ENCODE data around the gene GPC5.
A peak's percentile ranks its signal among the peaks of the same experiment; 100 is the strongest.

DNA sequence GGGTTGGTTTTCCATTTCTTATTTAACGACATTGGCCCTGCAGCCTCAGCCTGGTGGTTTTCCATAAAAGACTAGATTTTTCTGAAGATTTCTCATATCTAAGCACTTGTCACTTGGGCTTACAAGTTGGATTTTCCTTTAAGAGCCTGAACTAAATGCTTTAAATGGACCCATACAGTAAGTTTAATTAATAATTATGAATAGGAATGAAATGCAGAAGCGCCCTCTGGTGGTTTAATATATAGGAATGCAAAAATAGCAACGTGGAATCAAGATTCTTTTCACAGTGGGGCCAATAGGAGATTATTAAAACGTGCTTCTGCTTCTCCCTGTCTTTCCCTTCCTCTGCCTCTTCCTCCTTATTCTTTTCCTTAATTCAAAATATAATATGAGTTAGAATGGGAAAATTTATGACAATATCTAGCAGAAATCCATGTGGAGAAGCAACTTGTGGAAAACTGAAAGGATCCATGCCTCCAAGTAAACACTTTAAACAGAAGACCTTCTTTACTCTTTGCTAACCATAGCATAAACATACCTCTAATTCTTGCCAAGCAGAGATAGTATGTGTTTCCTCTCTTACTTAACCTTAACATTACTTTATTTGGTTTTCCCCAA, 324.0 kb downstream of the GPC5 start:
- TF ChIP-seq, protein P1, sequence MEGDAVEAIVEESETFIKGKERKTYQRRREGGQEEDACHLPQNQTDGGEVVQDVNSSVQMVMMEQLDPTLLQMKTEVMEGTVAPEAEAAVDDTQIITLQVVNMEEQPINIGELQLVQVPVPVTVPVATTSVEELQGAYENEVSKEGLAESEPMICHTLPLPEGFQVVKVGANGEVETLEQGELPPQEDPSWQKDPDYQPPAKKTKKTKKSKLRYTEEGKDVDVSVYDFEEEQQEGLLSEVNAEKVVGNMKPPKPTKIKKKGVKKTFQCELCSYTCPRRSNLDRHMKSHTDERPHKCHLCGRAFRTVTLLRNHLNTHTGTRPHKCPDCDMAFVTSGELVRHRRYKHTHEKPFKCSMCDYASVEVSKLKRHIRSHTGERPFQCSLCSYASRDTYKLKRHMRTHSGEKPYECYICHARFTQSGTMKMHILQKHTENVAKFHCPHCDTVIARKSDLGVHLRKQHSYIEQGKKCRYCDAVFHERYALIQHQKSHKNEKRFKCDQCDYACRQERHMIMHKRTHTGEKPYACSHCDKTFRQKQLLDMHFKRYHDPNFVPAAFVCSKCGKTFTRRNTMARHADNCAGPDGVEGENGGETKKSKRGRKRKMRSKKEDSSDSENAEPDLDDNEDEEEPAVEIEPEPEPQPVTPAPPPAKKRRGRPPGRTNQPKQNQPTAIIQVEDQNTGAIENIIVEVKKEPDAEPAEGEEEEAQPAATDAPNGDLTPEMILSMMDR (IDR thresholded peaks at IDR 0.05; ENCODE audit: extremely low read depth in 1 of 2, insufficient read depth in 1 of 2, low read depth in 1 of 2, low read length in 2 of 2), result peak; percentile 21 to 31
- TF ChIP-seq POLR2AphosphoS5 (IDR thresholded peaks at IDR 0.05; ENCODE audit: insufficient read depth, low read depth, low read length), result no peak
- TF ChIP-seq POLR2A (IDR thresholded peaks at IDR 0.05; ENCODE audit: low read depth, low read length), result no peak
- no peak for TF ChIP-seq MYC (IDR thresholded peaks at IDR 0.05; ENCODE audit: low read depth, low read length)
- TF ChIP-seq EZH2 (IDR thresholded peaks at IDR 0.05; ENCODE audit: borderline replicate concordance, low read depth, low read length, severe bottlenecking), result no peak
- TF ChIP-seq, protein P2, sequence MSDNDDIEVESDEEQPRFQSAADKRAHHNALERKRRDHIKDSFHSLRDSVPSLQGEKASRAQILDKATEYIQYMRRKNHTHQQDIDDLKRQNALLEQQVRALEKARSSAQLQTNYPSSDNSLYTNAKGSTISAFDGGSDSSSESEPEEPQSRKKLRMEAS (IDR thresholded peaks at IDR 0.05; ENCODE audit: insufficient read depth, insufficient read length), result no peak
- TF ChIP-seq FOS (IDR thresholded peaks at IDR 0.05; ENCODE audit: borderline replicate concordance, insufficient read depth, low read length), result no peak

Measured in endothelial cell of umbilical vein (primary cell).